Mesendoderm (in vitro differentiated cells): Measurements from ENCODE around the gene EDAR.

Experiments
- DNase-seq: peaks from one replicate; pipeline ENCODE4 v3.0.0; 2013
- H2AK5ac ChIP-seq: 2 replicates; pipeline ENCODE4 v1.6.1; 2013; ENCODE audit warnings: low read length, inconsistent platforms
- H2BK120ac ChIP-seq: 2 replicates; pipeline ENCODE4 v1.6.1; 2013; ENCODE audit warnings: low read depth, mild to moderate bottlenecking, low read length, moderate library complexity, mixed read lengths
- H2BK15ac ChIP-seq: replicated peaks from 2 replicates; pipeline ENCODE4 v1.6.1; 2013; ENCODE audit warnings: low read depth, mild to moderate bottlenecking, moderate library complexity
- H2BK5ac ChIP-seq: 2 replicates; pipeline ENCODE4 v1.6.1; 2013; ENCODE audit warnings: low read length, inconsistent platforms
- H3K18ac ChIP-seq: 2 replicates; pipeline ENCODE4 v1.6.1; 2013; ENCODE audit warnings: mild to moderate bottlenecking, low read length, mixed read lengths
- H3K23ac ChIP-seq: one replicate; pipeline ENCODE4 v1.6.1; 2013; ENCODE audit warnings: low read length
- H3K27ac ChIP-seq: 2 replicates; pipeline ENCODE4 v1.5.1; 2013; ENCODE audit warnings: low read depth, mild to moderate bottlenecking, inconsistent platforms, low read length, moderate library complexity
- H3K27me3 ChIP-seq: 2 replicates; pipeline ENCODE4 v1.6.1; 2013; ENCODE audit warnings: low read length, control low read depth, mild to moderate bottlenecking, inconsistent platforms; ENCODE audit not compliant: insufficient read depth, poor library complexity
- H3K36me3 ChIP-seq: 2 replicates; pipeline ENCODE4 v1.6.1; 2013; ENCODE audit warnings: low read length, inconsistent platforms; ENCODE audit not compliant: control insufficient read depth, insufficient read depth
- H3K4ac ChIP-seq: one replicate; pipeline ENCODE4 v1.6.1; 2013; ENCODE audit warnings: low read depth, mild to moderate bottlenecking, low read length, moderate library complexity
- H3K4me1 ChIP-seq: 2 replicates; pipeline ENCODE4 v1.6.1; 2013; ENCODE audit warnings: low read depth, low read length, inconsistent platforms; ENCODE audit not compliant: control insufficient read depth
- H3K4me2 ChIP-seq: 2 replicates; pipeline ENCODE4 v1.6.1; 2013; ENCODE audit warnings: low read length
- H3K4me3 ChIP-seq: 2 replicates; pipeline ENCODE4 v1.5.1; 2013; ENCODE audit warnings: mild to moderate bottlenecking, low read length
- H3K56ac ChIP-seq: one replicate; pipeline ENCODE4 v1.6.1; 2013; ENCODE audit warnings: low read length
- H3K79me1 ChIP-seq: 2 replicates; pipeline ENCODE4 v1.6.1; 2013; ENCODE audit warnings: low read length, inconsistent platforms
- H3K79me2 ChIP-seq: 2 replicates; pipeline ENCODE4 v1.6.1; 2013; ENCODE audit warnings: mild to moderate bottlenecking, low read length; ENCODE audit not compliant: control insufficient read depth, insufficient read depth
- H3K9ac ChIP-seq: 2 replicates; pipeline ENCODE4 v1.6.1; 2013; ENCODE audit warnings: low read length, inconsistent platforms
- H4K5ac ChIP-seq: one replicate; pipeline ENCODE4 v1.6.1; 2013; ENCODE audit warnings: low read length
- H4K8ac ChIP-seq: one replicate; pipeline ENCODE4 v1.6.1; 2013; ENCODE audit warnings: low read depth, mild to moderate bottlenecking, control low read depth, low read length, moderate library complexity
- WGBS: extraction: QIAGEN DNeasy Blood & Tissue Kit; methylation state at CpG from one replicate; pipeline ENCODE4 v1.1.7; 2013; ENCODE audit warnings: low lambda C conversion rate, missing lambda C conversion rate; ENCODE audit not compliant: insufficient coverage; ENCODE audit errors: extremely low coverage; 5-methylcytosine and 5-hydroxymethylcytosine counted together

EDAR gene

DNA sequence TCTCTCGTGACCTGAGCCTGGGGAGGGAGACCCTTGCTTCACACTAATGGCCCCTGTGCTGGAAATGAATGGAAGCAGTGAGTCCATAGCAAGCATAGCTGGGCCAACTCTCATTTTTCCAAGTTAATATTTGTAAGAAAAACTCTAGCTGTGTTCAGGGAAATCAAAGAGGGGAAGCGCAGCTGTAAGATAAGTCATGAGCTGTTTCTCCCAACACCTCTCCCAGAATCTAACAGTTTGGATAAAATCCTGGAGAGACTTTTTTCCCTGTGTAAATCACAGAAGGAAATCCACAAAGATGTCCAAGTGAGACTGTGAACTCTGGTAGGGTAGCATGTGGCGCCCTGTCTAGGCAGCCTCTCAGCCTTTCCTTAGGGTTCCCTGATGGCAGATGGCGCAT is 27.2 kb downstream of the EDAR start:
- Histone ChIP-seq H3K79me1 (no peaks in the 10 kb centered on the region), H3K18ac (no peak overlapping the region), H2AK5ac (no peak overlapping the region), H2BK5ac (no peak overlapping the region), H3K27me3 (no peaks in the 10 kb centered on the region), H3K9ac (no peak overlapping the region), H3K4me3 (no peak overlapping the region), H3K4me2 (no peak overlapping the region), H3K36me3 (no peaks in the 10 kb centered on the region), H3K56ac (no peak overlapping the region), H3K79me2 (no peaks in the 10 kb centered on the region), H3K23ac (no peak overlapping the region), H3K27ac (no peak overlapping the region), H4K8ac (no peak overlapping the region), H4K5ac (no peak overlapping the region), H3K4ac (no peak overlapping the region), H3K4me1 (peaks cover 11% of the 10 kb centered on the region), H2BK120ac (no peak overlapping the region), H2BK15ac (no peak overlapping the region)
- WGBS: no CpG with 5 or more reads among the region's 4 CpGs
- no peak for DNase-seq

DNA sequence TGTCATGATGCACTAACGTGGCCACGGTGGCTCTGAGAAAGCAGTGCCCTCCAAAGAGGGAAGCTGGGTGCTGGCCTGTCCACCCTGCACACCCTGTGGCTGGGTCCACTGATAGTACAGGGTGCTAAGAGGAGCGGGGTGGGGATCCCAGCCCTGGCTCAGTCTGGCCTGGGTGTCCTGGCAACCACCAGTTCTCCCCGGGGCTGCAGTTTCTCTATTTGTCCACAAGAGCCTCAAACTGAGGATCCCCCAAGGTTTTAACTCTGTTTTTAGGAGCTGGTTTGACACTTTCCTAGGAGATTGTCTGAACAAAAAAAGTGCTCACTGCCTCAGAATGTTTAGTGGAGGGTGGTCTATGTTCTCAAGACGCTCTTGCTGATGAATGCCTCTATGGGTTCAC is 29.0 kb downstream of the EDAR start:
- Histone ChIP-seq H3K4ac (no peak overlapping the region), H3K4me3 (no peak overlapping the region), H3K9ac (no peak overlapping the region), H2BK15ac (no peak overlapping the region), H3K27me3 (no peaks in the 10 kb centered on the region), H3K79me1 (no peaks in the 10 kb centered on the region), H4K5ac (no peak overlapping the region), H2BK5ac (no peak overlapping the region), H4K8ac (no peak overlapping the region), H3K4me1 (peaks cover 2% of the 10 kb centered on the region), H3K18ac (no peak overlapping the region), H3K36me3 (no peaks in the 10 kb centered on the region), H3K79me2 (no peaks in the 10 kb centered on the region), H3K4me2 (no peak overlapping the region), H2BK120ac (no peak overlapping the region), H3K23ac (no peak overlapping the region), H3K27ac (no peak overlapping the region), H2AK5ac (no peak overlapping the region), H3K56ac (no peak overlapping the region)
- peak; percentile 34 for DNase-seq
- WGBS: no CpG with 5 or more reads among the region's 5 CpGs

DNA sequence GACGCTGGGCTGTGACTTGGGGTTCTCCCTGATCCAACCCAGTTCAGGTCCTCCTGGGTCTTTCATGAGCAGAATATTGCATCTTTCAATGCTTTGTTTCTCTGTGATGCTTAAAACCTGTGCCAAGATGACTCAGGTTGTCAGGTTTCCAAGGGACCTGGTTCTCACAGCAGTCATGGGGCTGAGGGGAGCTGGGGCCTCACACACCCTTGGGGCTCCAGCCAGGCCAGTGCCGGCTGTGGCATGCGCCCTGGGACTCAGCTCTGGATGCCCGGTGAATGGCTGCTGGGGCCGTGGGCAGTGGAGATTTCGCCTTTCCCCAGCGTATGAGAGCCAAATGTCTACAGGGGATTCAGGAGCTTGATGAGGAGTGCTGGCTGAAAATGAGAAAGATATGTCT is 29.6 kb downstream of the EDAR start:
- Histone ChIP-seq H3K4ac (no peak overlapping the region), H3K27me3 (no peaks in the 10 kb centered on the region)
- WGBS: no CpG with 5 or more reads among the region's 7 CpGs

DNA sequence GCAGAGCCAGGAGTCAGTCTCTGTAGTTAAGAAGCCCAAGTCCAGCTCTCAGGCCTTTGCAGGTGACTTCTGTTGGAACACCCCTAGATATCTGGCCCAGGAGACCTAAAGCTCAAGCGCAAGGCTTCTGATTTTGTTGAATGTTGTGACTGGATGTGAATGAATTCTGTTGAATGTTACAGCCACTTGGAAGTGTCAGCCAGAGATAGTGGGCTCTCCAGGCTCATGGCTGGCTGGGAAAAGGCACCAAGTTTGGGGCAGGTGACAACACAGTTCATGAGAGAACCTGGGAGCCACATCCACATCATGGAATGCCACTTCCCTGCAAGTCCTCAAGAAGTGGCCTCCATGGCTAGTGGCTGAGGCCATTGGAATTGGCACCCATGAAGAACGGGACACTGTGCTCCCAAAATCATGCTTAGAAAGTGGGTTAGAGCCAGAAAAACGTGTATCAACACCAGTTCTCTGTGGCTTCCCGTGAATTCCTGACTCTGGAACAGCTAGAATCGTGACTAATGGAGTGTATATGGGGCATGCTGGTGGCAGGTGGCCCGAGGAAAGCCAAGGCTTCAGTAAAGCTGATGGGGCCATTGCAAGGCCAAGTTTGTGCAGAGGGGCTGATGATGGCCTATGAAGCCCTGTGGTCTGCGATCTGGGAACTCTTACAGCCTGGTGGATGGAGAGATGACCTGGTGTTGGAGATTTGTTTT is 30.2 kb downstream of the EDAR start:
- Histone ChIP-seq H2BK120ac (no peak overlapping the region), H3K27me3 (no peaks in the 10 kb centered on the region), H2AK5ac (no peak overlapping the region), H3K36me3 (no peaks in the 10 kb centered on the region), H3K4me1 (peaks cover 2% of the 10 kb centered on the region), H3K79me1 (no peaks in the 10 kb centered on the region), H4K5ac (no peak overlapping the region), H3K79me2 (no peaks in the 10 kb centered on the region), H2BK5ac (no peak overlapping the region), H3K9ac (no peak overlapping the region), H2BK15ac (no peak overlapping the region), H3K18ac (no peak overlapping the region), H3K4me2 (no peak overlapping the region), H3K56ac (no peak overlapping the region), H3K23ac (no peak overlapping the region), H4K8ac (no peak overlapping the region), H3K4ac (no peak overlapping the region), H3K27ac (no peak overlapping the region), H3K4me3 (no peak overlapping the region)
- DNase-seq: no peak
- WGBS: no CpG with 5 or more reads among the region's 7 CpGs

More for the DNA sequence above, 29.6 kb downstream of the EDAR start:
- Histone ChIP-seq H3K56ac (no peak overlapping the region), H2BK120ac (no peak overlapping the region), H3K4me3 (no peak overlapping the region), H3K4me1 (peaks cover 2% of the 10 kb centered on the region), H4K8ac (no peak overlapping the region), H2AK5ac (no peak overlapping the region), H3K27ac (no peak overlapping the region), H3K36me3 (no peaks in the 10 kb centered on the region), H3K9ac (no peak overlapping the region), H2BK15ac (no peak overlapping the region), H3K79me2 (no peaks in the 10 kb centered on the region), H4K5ac (no peak overlapping the region), H2BK5ac (no peak overlapping the region), H3K4me2 (no peak overlapping the region), H3K23ac (no peak overlapping the region), H3K79me1 (no peaks in the 10 kb centered on the region), H3K18ac (no peak overlapping the region)
- no peak for DNase-seq

DNA sequence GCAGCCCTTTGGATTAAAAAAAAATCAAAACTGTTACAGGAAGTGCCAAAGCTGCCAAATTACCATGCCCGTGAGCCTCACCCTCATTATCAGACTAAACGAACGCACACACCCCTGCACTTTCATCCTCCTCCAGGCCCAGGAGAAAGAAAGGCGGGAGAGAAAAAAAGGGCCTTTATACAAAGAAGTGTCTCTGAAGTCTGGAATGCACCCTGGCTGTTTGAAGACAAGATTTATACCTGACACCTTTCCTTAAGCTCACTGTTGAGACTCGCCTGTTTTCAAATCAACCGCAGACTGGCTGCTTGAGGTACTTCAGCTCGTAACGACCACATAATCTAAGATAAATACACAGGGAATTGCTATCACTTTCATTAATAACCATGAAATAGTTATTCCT is 31.0 kb downstream of the EDAR start:
- H3K9ac ChIP-seq: no peak overlapping the region
- H3K79me1 ChIP-seq: no peaks in the 10 kb centered on the region
- H2BK15ac ChIP-seq: no peak overlapping the region
- H3K23ac ChIP-seq: no peak overlapping the region
- H4K5ac ChIP-seq: no peak overlapping the region
- no peak overlapping the region for H3K18ac ChIP-seq
- H2BK120ac ChIP-seq: no peak overlapping the region
- DNase-seq: no peak
- no peak overlapping the region for H3K4ac ChIP-seq
- H3K27me3 ChIP-seq: no peaks in the 10 kb centered on the region
- no peaks in the 10 kb centered on the region for H3K79me2 ChIP-seq
- no peak overlapping the region for H3K27ac ChIP-seq
- no peaks in the 10 kb centered on the region for H3K36me3 ChIP-seq
- no peak overlapping the region for H4K8ac ChIP-seq
- peaks cover 2% of the 10 kb centered on the region for H3K4me1 ChIP-seq
- H2BK5ac ChIP-seq: no peak overlapping the region
- H3K4me3 ChIP-seq: no peak overlapping the region
- no peak overlapping the region for H3K56ac ChIP-seq
- WGBS: no CpG with 5 or more reads among the region's 8 CpGs
- H2AK5ac ChIP-seq: no peak overlapping the region
- no peak overlapping the region for H3K4me2 ChIP-seq

DNA sequence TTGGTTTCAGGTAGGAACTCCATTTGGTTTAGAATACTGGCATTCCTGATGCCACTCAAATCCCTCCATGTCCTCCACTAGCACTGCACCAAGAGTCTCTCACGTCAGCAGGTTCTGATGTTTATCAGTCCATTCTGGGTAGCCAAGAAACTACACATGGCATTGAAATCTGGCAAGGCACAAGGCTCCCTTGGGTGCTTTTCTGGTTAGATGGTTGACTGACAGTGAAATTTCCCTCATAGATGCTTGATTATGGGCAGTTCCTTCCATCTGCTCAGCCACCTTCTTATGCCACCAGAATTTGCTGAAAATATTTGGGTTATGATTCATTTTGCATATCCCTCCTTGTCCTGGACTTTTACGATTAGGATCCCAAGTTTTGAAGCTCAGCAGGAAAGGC is 32.6 kb downstream of the EDAR start:
- Histone ChIP-seq H3K4me3 (no peak overlapping the region), H3K36me3 (no peaks in the 10 kb centered on the region), H3K27me3 (no peaks in the 10 kb centered on the region), H2BK5ac (no peak overlapping the region), H3K4me1 (peaks cover 2% of the 10 kb centered on the region), H3K18ac (no peak overlapping the region), H3K23ac (no peak overlapping the region), H3K79me1 (no peaks in the 10 kb centered on the region), H3K79me2 (no peaks in the 10 kb centered on the region), H3K4ac (no peak overlapping the region), H3K4me2 (no peak overlapping the region), H3K9ac (no peak overlapping the region), H4K5ac (no peak overlapping the region), H4K8ac (no peak overlapping the region), H2BK15ac (no peak overlapping the region), H2BK120ac (no peak overlapping the region), H3K56ac (no peak overlapping the region), H2AK5ac (no peak overlapping the region), H3K27ac (no peak overlapping the region)
- no peak for DNase-seq
- no CpG with 5 or more reads among the region's 2 CpGs for WGBS
